GM19035 (cell line): ENCODE results near the gene SAMD8.

Experiments used
- ATAC-seq: cut with Tn5 transposase; IDR thresholded peaks from one replicate; pipeline ENCODE4 v1.9.1; 2021; ENCODE audit not compliant: unreplicated experiment

Gene SAMD8

GRCh38 chr10:75111365-75111906 lies at the start of gene SAMD8:
Gene SAMD8, plus strand, starts transcription at chr10:75111656. Its CDS starts 38,873 bp downstream, at chr10:75150529.
- ATAC-seq: peak; percentile 84

DNA sequence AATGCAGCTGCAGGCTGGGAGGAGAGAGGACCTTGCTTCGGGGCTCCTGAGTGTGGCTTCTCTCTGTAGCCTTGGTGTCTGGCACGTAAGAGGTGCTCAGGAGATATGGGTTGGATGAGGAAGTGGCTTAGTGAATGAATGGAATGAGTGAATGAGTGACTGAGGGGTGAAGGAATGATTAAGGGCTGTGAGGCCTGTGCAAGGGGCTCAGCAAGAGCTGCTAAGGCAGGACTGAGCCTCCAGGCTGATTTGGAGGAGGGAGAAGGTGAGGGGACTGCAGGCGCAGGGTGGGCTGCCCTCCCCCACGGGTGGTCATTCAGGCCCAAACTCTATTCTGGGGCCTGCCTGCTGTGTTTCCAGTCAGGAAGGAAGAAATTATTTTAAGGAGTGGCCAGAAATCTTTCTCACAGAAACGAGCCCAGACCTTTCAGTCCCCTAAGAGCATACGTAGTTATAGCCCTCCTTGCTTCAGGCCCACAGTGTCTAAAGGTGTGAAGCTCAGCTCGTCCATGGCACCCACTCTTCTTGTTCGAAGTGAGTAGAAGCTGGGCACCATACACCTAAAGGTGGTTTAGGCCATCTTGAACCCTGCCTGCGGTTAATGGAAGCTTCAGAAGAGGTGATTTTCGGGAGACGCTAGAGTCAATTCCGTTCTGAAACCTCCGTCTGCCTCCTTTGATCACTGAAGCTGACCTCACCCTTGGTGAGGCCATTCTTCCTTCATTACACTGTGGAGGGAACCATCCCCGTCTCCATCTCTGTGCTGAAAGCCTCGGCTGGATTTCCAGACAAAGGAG lies 49.5 kb upstream of the SAMD8 start:
- ATAC-seq: no peak

- ATAC-seq: no peak
Measured at GRCh38 chr10:75062506-75063299, 48.8 kb upstream of the SAMD8 start.

GRCh38 chr10:75063461-75064230 lies 47.8 kb upstream of the SAMD8 start:
- ATAC-seq: no peak

DNA sequence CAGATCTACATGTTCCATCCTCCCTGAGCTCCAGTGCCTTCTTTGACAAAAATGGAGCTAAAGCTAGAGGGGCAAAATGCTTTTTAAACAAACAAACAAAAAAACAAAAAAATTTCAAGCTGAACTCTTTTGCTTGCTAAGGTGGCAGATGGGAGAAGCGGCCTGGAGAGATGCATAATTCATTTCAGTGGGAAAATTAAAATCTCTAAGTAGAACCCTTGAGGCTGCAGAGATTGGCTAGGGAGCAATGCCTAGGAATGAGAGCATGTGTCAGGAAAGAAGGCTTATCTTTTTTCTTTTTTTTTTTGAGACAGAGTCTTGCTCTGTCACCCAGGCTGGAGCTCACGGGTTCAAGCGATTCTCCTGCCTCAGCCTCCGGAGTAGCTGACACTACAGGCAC lies 46.4 kb upstream of the SAMD8 start:
- no peak for ATAC-seq

DNA sequence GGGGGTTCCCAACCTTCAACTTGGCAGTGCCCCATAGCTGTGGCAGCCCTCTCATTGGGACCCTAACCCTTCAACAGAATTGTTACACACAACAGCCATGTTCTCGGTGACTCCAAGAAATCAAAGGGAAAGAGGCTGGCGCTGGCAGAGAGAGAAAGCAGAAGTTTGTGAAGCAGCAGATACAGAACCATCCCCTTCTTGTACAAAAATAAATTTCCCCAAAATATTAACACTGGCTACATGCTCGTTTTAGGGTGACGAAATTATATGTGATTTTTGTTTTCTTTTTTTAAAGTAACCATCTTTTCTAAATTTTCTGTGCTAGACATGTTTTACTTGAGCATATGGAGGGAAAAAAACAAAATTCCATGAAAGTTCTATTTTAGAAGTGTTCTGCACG lies 45.2 kb upstream of the SAMD8 start:
- no peak for ATAC-seq

DNA sequence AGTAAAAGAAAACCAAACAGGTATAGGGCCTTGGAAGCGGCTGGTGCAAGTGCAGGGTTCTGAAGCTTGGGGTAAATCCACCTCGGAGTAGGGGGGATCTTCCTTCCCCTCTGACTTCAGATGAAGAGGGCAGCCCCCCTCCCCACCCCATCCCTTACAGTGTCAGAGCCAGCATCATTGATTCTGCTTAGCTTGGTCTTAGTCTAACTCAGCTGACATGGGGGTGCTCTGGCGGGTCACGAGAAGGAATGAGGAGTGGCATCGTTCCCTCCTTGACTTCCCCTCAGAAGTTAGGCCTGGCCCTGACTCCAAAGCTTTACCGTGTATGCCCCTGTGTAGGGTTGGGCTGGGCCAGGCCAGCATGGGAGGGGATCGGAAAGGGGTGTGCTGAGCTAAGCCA lies 44.2 kb upstream of the SAMD8 start:
- ATAC-seq: no peak

GRCh38 chr10:75068523-75068922 lies 42.9 kb upstream of the SAMD8 start:
- no peak for ATAC-seq

DNA sequence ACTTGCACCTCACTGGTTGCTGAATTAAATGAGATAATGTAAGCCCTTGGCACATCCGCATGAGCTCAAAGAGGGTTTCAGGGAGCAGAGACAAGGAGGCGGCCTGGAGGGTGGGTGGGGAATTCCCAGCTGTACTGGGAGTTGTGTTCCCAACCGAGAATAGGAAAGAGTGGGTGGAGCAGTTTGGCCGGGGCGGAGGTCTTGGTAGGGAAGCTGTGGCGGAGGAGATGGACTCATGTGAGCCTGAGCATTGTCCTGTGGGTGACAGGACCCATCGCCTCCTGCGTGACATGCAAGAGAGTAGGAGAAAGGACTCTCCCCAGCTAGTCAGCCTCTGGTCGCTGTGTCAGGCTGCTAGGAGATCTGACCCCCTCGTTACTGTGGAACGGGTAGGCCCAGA lies 41.0 kb upstream of the SAMD8 start:
- no peak for ATAC-seq

GRCh38 chr10:75070961-75071428 lies 40.5 kb upstream of the SAMD8 start:
- ATAC-seq: no peak

- ATAC-seq: no peak
Measured at GRCh38 chr10:75071756-75072155, 39.7 kb upstream of the SAMD8 start.

DNA sequence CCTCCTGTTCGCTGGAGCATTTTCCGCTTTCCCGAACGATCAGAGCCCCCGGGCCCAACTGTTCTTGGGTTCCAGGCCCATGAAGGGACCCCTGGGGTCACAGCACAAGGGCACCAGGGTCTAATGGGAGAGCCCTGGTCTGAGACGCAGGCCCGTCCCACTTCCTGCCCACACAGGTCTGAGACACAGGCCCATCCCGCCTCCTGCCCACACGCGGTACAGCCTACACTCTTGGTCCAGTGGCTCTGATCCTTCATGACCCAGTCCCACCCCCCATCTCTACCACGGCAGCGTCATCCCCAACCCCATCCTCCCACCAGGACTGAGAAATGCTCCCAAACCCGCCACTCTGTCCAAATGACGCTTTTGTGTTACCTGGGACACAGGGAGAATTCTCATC lies 38.7 kb upstream of the SAMD8 start:
- no peak for ATAC-seq

DNA sequence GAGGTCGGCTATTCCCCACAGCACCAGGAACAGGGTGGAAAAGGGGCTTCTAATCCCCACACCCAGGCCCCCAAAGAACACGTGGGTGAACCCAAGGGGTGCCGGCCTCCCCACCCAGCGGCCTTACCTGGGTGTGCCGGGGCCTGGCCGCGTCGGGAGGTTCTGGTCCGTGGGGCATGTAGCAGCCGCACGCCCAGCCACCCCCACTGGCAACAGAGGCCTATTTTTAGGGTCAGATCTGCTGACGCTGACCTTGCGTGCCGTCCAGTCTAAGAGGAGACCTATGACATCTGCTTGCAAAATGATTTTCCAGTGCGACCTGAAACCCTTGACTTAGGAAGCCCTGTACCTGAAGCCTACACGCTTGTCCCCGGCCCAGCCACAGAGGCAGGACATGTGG lies 38.0 kb upstream of the SAMD8 start:
- no peak for ATAC-seq

DNA sequence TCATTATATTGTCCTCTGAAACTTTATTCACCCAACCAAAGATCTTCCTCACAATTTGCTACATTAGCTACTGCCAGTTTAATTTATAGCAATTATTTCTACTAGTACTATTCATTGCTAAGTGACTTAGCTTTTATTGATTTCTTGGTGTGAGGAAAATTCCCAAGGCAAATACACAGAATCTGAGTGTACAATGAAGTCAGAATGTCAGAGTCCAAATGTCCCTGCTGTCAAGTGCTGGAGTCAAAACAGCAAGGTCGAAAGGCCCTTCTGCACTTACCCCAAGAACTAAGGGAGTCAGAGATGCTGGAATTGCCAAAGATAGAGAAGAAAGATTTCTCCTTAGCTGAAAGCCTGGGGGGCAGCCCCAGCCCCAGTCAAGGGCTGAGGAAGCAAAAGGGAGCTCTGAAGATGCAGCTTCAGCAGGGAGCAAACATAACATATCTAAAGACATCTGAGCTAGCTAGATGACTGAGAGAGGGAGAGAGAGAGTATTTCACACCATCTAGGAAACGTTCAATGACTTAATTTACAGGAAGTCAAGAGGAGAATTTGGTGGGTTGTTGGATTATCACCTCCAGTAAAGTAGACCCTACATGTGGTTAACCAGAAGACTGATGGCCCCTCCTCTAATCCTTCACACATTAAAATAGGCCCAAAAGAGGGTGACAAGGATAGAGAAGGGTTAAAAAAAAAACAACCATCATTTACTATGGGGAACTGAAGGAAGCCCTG lies 36.6 kb upstream of the SAMD8 start:
- no peak for ATAC-seq

- no peak for ATAC-seq
Measured at GRCh38 chr10:75076348-75076747, 35.1 kb upstream of the SAMD8 start.

- ATAC-seq: no peak
Measured at GRCh38 chr10:75079436-75080083, 31.9 kb upstream of the SAMD8 start.

DNA sequence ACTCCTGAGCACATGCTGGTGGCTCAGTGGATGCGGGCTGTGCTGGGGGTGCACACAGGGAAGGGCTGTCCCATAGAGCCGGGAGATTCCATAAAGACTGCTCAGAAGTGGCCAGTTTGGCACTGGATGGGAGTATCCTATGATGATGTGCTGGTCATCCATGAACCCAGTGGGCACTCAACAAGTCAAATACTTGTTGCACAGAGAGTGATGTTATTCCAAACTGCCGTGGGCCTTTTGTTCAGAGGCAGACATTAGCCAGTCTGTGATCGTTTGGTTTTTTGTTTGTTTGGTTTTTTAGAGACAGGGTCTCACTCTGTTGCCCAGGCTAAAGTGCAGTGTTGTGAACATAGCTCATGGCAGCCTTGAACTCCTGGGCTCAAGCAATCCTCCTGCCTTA lies 30.9 kb upstream of the SAMD8 start:
- no peak for ATAC-seq

DNA sequence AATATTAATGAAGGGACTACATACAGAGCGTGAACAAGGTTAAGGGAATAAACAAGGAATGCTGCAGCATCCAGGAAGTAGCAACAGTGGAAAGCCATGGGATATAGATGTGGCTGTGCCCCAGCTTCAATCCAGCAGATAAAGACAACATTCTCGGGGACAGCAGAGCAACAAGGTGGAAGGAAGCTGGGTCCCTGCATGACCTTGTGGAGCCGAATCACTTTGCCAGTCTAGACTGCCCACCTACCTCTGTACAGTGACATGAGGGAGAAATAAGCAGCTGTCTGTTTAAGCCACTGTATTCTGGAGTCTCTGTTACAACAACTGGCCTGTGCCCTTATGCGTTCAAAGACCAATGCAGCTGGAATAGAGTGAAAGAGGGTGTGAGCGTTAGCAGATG lies 30.1 kb upstream of the SAMD8 start:
- ATAC-seq: no peak

DNA sequence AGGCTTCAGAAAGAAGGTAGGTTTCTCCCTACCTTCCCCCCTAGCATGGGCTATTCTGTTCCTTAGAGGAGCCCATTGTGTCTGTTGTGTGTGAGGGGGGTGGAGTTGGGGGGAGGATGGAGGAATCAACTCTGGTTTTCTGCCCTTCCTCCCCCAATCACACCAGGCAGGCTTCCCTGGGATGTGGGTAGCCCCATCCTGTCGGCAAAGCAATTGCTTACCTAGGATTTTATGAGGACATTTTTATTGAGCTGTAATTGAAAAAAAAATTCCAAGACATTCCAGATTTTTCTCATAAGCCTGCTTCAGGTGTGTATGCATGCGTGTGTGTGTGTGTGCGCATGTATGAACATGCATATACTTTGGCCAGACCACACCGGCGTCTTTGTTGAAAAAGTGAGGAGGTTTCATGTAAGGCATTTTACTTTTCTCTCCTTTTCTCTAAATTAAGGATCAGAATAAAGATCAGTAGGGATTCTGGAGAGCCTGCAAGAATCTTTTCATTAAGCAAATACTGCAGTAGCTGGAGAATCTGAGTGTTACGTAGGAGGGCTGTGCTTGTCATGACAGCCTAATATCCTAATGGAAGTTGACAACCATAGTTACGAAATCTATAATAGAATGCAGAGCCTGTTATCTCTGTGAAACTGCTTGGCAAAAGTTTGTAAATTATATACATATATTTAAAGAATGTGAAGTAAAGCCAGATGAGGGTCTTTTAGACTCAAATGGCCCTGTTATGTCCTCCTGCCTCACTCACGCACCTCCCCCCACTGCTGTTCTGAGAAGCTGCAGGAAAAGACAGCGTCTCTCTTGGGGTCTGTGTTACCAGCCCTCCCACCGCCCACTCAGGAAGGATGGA lies 27.3 kb upstream of the SAMD8 start:
- no peak for ATAC-seq
